ENCODE data around the gene NRG2.

The NRG2 gene

DNA sequence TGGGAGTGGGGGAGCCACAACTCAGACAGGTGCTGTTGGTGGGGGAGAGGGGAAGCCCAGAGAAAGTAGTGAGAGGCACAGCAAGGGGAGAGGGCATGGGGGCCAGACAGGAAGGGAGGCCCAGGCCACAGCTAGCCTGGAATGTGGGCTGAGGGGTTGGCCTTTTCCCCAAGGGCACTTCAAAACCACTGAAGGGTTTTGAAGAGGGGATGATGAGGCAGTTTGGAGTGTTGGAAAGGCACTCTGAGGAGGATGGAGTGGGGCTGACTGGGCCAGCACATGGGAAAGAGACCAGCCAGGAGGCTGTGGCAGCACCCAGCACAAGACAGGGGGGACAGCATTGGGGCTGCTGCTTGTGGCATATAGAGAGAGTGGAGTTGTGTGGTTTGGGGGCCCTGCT, 243.7 kb downstream of the NRG2 start:
- no peak for TF ChIP-seq GLIS3 (CRISPR knock-in tag; IDR thresholded peaks at IDR 0.05)
- no peak for TF ChIP-seq PPARA (CRISPR knock-in tag; IDR thresholded peaks at IDR 0.05; ENCODE audit: borderline replicate concordance)
- TF ChIP-seq, protein P1, sequence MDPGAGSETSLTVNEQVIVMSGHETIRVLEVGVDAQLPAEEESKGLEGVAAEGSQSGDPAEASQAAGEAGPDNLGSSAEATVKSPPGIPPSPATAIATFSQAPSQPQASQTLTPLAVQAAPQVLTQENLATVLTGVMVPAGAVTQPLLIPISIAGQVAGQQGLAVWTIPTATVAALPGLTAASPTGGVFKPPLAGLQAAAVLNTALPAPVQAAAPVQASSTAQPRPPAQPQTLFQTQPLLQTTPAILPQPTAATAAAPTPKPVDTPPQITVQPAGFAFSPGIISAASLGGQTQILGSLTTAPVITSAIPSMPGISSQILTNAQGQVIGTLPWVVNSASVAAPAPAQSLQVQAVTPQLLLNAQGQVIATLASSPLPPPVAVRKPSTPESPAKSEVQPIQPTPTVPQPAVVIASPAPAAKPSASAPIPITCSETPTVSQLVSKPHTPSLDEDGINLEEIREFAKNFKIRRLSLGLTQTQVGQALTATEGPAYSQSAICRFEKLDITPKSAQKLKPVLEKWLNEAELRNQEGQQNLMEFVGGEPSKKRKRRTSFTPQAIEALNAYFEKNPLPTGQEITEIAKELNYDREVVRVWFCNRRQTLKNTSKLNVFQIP (CRISPR knock-in tag; IDR thresholded peaks at IDR 0.05; ENCODE audit: borderline replicate concordance, low read depth) = no peak
- no peak for TF ChIP-seq CSRNP3 (CRISPR knock-in tag; IDR thresholded peaks at IDR 0.05)
- TF ChIP-seq TCF4 (CRISPR knock-in tag; IDR thresholded peaks at IDR 0.05; ENCODE audit: borderline replicate concordance) = no peak
- no peak for TF ChIP-seq TOX (CRISPR knock-in tag; IDR thresholded peaks at IDR 0.05; ENCODE audit: borderline replicate concordance)
- no peak for TF ChIP-seq RARB (CRISPR knock-in tag; IDR thresholded peaks at IDR 0.05)
- TF ChIP-seq ZFP3 (CRISPR knock-in tag; IDR thresholded peaks at IDR 0.05) = no peak
- no peak for TF ChIP-seq OSR1 (CRISPR knock-in tag; IDR thresholded peaks at IDR 0.05)
- TF ChIP-seq ZC3H10 (CRISPR knock-in tag; IDR thresholded peaks at IDR 0.05) = no peak
- TF ChIP-seq ZNF8 (CRISPR knock-in tag; IDR thresholded peaks at IDR 0.05) = no peak
- no peak for TF ChIP-seq BACH2 (CRISPR knock-in tag; IDR thresholded peaks at IDR 0.05; ENCODE audit: borderline replicate concordance)
- no peak for TF ChIP-seq ARNTL (CRISPR knock-in tag; IDR thresholded peaks at IDR 0.05; ENCODE audit: borderline replicate concordance, low read depth)
- no peak for TF ChIP-seq ZNF565 (CRISPR knock-in tag; conservative IDR thresholded peaks at IDR 0.05; ENCODE audit: low read depth)
- TF ChIP-seq SNAI2 (CRISPR knock-in tag; IDR thresholded peaks at IDR 0.05) = no peak
- no peak for TF ChIP-seq CSDC2 (CRISPR knock-in tag; IDR thresholded peaks at IDR 0.05)
- no peak for TF ChIP-seq ISL1 (CRISPR knock-in tag; IDR thresholded peaks at IDR 0.05)
- no peak for ATAC-seq

GRCh38 chr5:139798883-139799282, 244.2 kb downstream of the NRG2 start:
- TF ChIP-seq ESRRG (CRISPR knock-in tag; IDR thresholded peaks at IDR 0.05) (no peak), ZC3H10 (CRISPR knock-in tag; IDR thresholded peaks at IDR 0.05) (no peak), ARNTL (CRISPR knock-in tag; IDR thresholded peaks at IDR 0.05; ENCODE audit: borderline replicate concordance, low read depth) (no peak), ZFP30 (CRISPR knock-in tag; IDR thresholded peaks at IDR 0.05) (no peak), TCF4 (CRISPR knock-in tag; IDR thresholded peaks at IDR 0.05; ENCODE audit: borderline replicate concordance) (no peak), ZNF8 (CRISPR knock-in tag; IDR thresholded peaks at IDR 0.05) (no peak)
- TF ChIP-seq, protein P2, sequence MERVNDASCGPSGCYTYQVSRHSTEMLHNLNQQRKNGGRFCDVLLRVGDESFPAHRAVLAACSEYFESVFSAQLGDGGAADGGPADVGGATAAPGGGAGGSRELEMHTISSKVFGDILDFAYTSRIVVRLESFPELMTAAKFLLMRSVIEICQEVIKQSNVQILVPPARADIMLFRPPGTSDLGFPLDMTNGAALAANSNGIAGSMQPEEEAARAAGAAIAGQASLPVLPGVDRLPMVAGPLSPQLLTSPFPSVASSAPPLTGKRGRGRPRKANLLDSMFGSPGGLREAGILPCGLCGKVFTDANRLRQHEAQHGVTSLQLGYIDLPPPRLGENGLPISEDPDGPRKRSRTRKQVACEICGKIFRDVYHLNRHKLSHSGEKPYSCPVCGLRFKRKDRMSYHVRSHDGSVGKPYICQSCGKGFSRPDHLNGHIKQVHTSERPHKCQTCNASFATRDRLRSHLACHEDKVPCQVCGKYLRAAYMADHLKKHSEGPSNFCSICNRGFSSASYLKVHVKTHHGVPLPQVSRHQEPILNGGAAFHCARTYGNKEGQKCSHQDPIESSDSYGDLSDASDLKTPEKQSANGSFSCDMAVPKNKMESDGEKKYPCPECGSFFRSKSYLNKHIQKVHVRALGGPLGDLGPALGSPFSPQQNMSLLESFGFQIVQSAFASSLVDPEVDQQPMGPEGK (CRISPR knock-in tag; IDR thresholded peaks at IDR 0.05; ENCODE audit: borderline replicate concordance) = no peak
- no peak for ATAC-seq

- no peak for ATAC-seq
- TF ChIP-seq ZNF8 (CRISPR knock-in tag; IDR thresholded peaks at IDR 0.05) (no peak), ISL1 (CRISPR knock-in tag; IDR thresholded peaks at IDR 0.05) (no peak), GLIS3 (CRISPR knock-in tag; IDR thresholded peaks at IDR 0.05) (no peak), TOX (CRISPR knock-in tag; IDR thresholded peaks at IDR 0.05; ENCODE audit: borderline replicate concordance) (no peak), TCF4 (CRISPR knock-in tag; IDR thresholded peaks at IDR 0.05; ENCODE audit: borderline replicate concordance) (no peak), CREB5 (CRISPR knock-in tag; IDR thresholded peaks at IDR 0.05; ENCODE audit: low read depth) (no peak), ZNF565 (CRISPR knock-in tag; conservative IDR thresholded peaks at IDR 0.05; ENCODE audit: low read depth) (no peak), RARB (CRISPR knock-in tag; IDR thresholded peaks at IDR 0.05) (no peak), ZFP30 (CRISPR knock-in tag; IDR thresholded peaks at IDR 0.05) (no peak), OSR1 (CRISPR knock-in tag; IDR thresholded peaks at IDR 0.05) (no peak), ESRRG (CRISPR knock-in tag; IDR thresholded peaks at IDR 0.05) (no peak), TSHZ2 (CRISPR knock-in tag; IDR thresholded peaks at IDR 0.05) (no peak)
- TF ChIP-seq, protein P1 (CRISPR knock-in tag; IDR thresholded peaks at IDR 0.05; ENCODE audit: borderline replicate concordance, low read depth) = no peak
- TF ChIP-seq, protein P2 (CRISPR knock-in tag; IDR thresholded peaks at IDR 0.05; ENCODE audit: borderline replicate concordance) = no peak
Measured at GRCh38 chr5:139797856-139798510, 245.1 kb downstream of the NRG2 start.
